NCI-H748 (cell line): Measurements from ENCODE around the gene ERI3.

Source experiments
- DNase-seq: peaks from one replicate; lab custom pipeline; 2025; ENCODE audit not compliant: unreplicated experiment; lab: John Stamatoyannopoulos, UW

Gene ERI3

GRCh38 chr1:44351289-44351688 is 3.8 kb downstream of the ERI3 start:
- no peak for DNase-seq

- DNase-seq, result no peak
These were observed 7.0 kb downstream of the ERI3 start for GRCh38 chr1:44348061-44348485.

DNA sequence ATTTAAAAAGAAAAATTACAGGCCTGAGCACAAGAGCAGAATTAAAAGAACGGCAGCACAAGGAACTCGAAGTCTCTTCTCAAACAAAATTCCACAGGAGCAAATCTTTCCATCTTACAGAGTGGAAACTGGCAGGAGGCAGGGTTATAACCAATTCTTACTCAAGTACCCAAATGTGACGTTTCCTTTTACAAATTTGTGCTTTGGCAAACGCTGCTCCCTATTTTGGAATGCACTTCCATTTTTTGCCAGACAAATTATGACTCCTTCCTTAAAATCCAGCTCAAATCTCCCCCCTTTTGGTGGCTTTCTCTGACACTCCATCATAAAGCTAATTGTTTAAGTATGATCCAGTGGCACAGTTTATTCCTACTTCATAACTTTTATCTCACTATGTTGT is 7.8 kb downstream of the ERI3 start:
- no peak for DNase-seq

GRCh38 chr1:44346878-44347277 is 8.2 kb downstream of the ERI3 start:
- no peak for DNase-seq

DNA sequence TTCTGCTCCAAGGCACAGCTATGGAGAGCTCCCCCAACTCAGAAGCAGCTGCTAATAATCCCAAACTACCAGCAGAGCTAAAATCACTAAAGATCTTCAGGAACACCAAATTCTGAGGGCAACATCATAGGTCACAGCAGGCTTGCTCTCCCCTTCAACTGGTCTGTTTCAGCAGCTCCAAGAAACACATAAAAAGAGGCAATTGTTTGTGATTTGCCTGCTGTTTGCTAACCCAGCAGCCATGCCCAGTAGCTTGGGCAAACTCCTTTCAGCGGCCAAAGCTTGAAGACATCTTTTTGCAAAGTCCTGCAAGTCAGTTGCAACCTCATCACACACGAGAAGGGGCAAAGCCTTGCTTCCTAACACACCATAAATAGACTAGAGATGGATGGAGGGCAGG is 8.9 kb downstream of the ERI3 start:
- DNase-seq, result no peak

- no peak for DNase-seq
These were observed 9.8 kb downstream of the ERI3 start for GRCh38 chr1:44345187-44345775.

GRCh38 chr1:44339731-44340130 is 15.3 kb downstream of the ERI3 start:
- DNase-seq, result no peak

- DNase-seq, result no peak
These were observed 16.9 kb downstream of the ERI3 start for GRCh38 chr1:44338136-44338535.

- DNase-seq, result no peak
These were observed 18.4 kb downstream of the ERI3 start for GRCh38 chr1:44336668-44337067.

DNA sequence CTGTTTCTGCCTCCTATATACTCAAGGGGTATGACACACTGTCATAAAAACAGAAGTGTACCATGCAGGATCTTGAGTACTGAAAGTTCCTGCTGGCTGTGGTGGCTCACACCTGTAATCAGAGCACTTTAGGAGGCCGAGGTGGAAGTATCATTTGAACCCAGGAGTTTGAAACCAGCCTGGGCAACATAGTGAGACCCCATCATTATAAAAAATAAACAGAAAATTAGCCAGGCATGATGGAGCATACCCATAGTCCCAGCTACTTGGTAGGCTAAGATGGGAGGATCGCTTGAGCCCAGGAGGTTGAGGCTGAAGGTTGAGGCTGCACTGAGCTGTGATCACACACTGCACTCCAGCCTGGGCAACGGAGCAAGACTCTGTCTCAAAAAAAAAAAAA is 20.1 kb downstream of the ERI3 start:
- no peak for DNase-seq

DNA sequence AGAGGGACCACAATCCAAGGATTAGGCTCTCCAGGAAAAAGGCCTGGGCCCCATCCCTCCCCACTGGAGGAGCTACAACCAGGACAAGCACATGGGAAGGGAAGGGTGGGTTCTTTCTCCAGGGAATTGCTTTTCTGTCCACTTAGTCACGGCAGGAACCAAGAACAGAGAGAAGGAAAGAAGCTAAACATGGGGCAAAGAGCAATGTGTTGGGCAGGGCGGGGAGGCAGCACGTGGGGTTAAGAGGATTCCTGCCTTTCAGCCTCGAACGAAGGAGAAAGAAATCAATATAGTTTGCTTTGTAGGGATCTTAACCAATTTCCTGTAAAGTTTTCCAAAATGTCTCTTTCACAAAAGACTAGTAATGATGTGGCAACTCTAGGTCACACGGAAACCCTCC is 21.7 kb downstream of the ERI3 start:
- DNase-seq, result no peak

GRCh38 chr1:44332505-44332904 is 22.6 kb downstream of the ERI3 start:
- no peak for DNase-seq

- DNase-seq, result no peak
These were observed 24.1 kb downstream of the ERI3 start for GRCh38 chr1:44330935-44331334.

- DNase-seq, result no peak
These were observed 26.2 kb downstream of the ERI3 start for GRCh38 chr1:44328671-44329416.

DNA sequence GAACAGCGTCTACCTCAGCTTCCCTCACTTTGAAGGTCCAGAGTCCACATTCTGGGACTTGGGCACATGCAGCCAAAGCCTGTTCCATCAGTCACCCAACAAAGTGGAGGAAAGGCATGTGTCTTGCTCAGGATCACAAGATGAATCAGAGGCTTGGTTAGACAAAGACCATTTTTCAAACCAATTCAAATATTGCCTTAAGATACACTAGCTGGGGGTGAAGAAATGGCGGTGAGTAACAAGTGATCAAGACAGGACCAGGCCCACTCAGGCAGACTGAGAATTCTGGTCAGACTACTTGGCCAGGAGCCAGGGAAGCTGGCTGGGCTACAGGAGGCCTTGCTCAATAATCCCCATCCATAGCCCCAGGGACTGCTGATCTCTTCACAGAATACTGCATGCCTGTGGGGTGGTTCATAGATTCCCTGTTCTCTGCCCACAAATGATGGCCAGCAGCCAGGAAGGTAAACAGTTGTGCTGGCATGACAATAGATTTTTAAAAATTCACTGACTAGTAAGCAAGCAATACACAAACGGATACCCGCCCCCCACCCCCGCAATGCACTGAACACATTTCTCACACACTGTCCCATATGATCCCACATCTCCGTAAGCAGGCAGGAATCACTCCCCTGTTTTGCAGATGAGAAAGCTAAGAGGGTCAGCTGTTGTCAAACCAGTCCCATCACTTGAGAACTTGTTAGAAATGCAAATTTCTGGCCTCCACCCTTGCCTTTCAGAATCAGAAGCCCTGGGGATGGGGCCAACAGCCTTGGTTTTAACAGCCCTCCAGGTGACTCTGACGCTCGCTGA is 27.2 kb downstream of the ERI3 start:
- DNase-seq, result peak; percentile 95

GRCh38 chr1:44326821-44327465 is 28.1 kb downstream of the ERI3 start:
- no peak for DNase-seq

- no peak for DNase-seq
These were observed 28.9 kb downstream of the ERI3 start for GRCh38 chr1:44326024-44326701.

DNA sequence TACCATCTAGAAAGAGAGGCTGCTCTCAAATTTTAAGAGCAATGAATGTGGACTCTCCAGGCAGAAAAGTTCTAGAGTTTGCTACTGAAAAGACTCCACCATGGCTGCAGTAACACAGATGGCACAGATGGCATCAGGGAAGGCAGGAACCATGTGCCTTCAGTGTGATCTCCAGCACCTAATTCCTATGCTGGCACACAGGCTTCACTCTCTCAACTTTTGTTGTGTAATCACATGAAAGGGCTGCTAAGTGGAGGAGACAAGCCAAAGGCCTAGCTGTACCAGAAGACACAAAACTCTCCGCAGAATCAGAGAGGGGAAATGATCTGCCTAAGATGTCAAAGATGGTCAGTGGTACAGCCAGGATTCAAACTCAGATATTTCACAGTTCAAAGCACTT is 31.1 kb downstream of the ERI3 start:
- no peak for DNase-seq

- DNase-seq, result no peak
These were observed 32.7 kb downstream of the ERI3 start for GRCh38 chr1:44322367-44322766.

- no peak for DNase-seq
These were observed 33.6 kb downstream of the ERI3 start for GRCh38 chr1:44321466-44321865.
